SH-SY5Y (cell line): ENCODE results near the gene ILRUN.

ENCODE experiments used
- GATA2 ChIP-seq: IDR thresholded peaks from 2 replicates; pipeline ENCODE4 v1.6.1; 2011; ENCODE audit warnings: mild to moderate bottlenecking, low read depth, low read length
- GATA3 ChIP-seq: IDR thresholded peaks from 2 replicates; pipeline ENCODE4 v1.6.1; 2011; ENCODE audit warnings: low read depth, mild to moderate bottlenecking, low read length, moderate library complexity

The ILRUN gene

GRCh38 chr6:34676140-34676539 is 20.4 kb downstream of the ILRUN start:
- no peak for TF ChIP-seq GATA2
- no peak for TF ChIP-seq GATA3

- TF ChIP-seq GATA2: no peak
- TF ChIP-seq GATA3: no peak
Measured at GRCh38 chr6:34674268-34674639, 22.3 kb downstream of the ILRUN start.

- TF ChIP-seq GATA3: no peak
- TF ChIP-seq GATA2: no peak
Measured at GRCh38 chr6:34673064-34673463, 23.5 kb downstream of the ILRUN start.

DNA sequence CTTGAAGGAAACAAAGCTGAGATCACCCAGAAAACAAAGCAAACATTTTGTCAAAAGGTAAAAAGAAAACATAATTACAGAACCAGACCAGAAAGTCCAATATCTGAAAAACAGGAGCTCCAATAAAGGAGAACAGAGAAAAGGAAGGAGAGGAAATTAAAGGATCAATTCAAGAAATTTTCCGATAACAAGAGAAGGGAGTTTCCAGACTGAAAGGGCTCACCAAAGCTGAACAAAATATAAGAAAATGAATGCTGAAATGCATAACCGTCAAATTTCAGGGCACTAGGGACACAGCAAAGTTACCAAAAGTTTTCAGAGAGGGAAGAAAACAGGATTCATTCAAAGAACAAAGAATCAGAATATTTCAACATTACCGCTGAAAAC is 23.9 kb downstream of the ILRUN start:
- no peak for TF ChIP-seq GATA3

DNA sequence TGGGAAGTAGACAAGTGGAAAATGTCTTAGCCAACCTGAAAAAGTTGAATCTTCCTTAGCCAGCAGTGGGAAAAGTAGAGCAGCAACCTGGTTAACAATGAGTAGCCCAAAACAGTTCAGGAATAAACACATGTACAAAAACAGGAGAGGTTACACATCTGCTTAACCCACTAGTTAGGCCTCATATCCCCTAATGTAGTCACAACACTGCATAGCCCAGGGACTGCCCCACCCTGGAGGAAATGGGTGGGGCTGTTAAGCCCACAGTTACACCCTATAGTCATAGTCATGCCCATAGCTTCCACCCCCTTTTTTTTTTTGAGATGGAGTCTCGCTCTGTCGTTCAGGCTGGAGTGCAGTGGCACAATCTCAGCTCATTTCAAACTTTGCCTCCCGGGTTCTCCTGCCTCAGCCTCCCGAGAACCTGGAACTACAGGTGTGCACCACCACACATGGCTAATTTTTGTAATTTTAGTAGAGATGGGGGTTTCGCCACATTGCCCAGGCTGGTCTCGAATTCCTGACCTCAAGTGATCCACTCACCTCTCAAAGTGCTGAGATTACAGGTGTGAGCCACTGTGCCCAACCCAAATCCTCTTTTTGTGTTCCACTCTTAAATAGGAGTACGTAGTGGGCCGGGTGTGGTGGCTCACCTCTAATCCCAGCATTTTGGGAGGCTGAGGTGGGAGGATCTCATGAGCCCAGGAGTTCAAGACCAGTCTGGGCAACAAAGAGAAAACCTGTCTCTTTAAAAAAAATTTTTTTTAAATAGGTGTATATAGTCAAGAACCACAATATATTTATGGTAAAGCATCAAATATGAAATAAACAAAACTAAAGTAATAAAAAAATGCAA is 24.5 kb downstream of the ILRUN start:
- TF ChIP-seq GATA3 (no peak), GATA2 (no peak)

GRCh38 chr6:34671367-34671766 is 25.2 kb downstream of the ILRUN start:
- TF ChIP-seq GATA2 (no peak), GATA3 (no peak)

DNA sequence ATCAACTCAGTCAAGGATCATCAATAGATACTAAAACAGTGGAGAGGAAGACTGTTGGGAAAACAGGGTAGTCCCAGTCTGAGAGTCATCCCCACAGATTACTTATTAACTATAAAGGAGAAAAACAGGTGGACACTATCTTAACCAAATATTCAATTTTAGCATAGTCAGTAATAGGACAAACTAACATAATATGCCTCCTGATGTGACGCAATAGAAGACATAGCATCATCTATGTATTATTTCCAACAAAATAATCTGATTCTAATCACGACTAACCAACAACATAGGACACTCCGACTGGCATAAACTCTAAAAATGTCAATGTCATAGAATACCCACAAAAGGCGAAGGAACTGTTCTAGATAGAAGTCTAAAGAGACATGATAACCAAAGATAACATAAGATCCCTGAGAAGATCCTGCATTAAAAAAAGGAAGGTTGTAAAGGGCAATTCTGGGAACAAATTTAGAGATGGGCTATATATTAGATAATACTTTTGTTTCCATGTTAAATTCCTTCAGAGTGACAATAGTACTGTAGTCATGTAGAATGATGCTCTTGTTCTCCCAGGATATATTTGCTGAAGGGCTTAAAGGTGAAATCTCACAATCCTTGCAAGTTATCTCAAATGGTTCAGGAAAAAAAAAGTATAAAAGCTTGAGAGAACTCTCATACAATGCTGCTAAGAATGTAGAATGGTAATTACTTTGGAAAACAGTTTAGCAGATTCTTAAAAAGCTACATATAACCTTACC is 28.9 kb downstream of the ILRUN start:
- TF ChIP-seq GATA3: no peak
- no peak for TF ChIP-seq GATA2

- TF ChIP-seq GATA3 (no peak), GATA2 (no peak)
Measured at GRCh38 chr6:34665019-34665418, 31.5 kb downstream of the ILRUN start.

- TF ChIP-seq GATA3: no peak
- TF ChIP-seq GATA2: no peak
Measured at GRCh38 chr6:34664256-34664971, 32.2 kb downstream of the ILRUN start.

GRCh38 chr6:34663831-34664255 is 32.7 kb downstream of the ILRUN start:
- no peak for TF ChIP-seq GATA3
- no peak for TF ChIP-seq GATA2

DNA sequence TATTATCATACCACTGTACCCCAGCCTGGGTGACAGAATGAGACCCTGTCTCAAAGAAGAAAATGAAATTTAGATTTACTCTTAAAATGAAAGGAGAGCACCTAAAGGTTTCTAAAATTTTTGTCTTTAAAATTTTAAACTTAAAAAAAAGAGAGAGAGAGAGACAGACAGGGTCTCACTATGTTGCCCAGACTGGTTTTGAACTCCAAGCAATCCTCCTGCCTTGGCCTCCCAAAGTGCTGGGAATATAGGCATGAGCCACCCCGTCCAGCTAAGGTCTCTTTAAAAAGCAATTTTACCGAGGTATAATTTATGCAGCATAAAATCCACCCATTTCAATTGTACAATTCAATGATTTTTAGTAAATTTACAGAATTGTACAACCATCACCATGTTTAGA is 33.2 kb downstream of the ILRUN start:
- TF ChIP-seq GATA2: no peak
- TF ChIP-seq GATA3: no peak

GRCh38 chr6:34661357-34661756 is 35.2 kb downstream of the ILRUN start:
- TF ChIP-seq GATA3 (no peak), GATA2 (no peak)

GRCh38 chr6:34658605-34659265 is 37.8 kb downstream of the ILRUN start:
- no peak for TF ChIP-seq GATA3
- no peak for TF ChIP-seq GATA2
